GM21825 (cell line): Measurements from ENCODE around the gene SIAE.
A peak's percentile ranks its signal among the peaks of the same experiment; 100 is the strongest.

Experiments used
- ATAC-seq: cut with Tn5 transposase; IDR thresholded peaks from one replicate; pipeline ENCODE4 v1.9.1; 2021; ENCODE audit warnings: mild to moderate bottlenecking, moderate library complexity; ENCODE audit not compliant: unreplicated experiment

The SIAE gene

DNA sequence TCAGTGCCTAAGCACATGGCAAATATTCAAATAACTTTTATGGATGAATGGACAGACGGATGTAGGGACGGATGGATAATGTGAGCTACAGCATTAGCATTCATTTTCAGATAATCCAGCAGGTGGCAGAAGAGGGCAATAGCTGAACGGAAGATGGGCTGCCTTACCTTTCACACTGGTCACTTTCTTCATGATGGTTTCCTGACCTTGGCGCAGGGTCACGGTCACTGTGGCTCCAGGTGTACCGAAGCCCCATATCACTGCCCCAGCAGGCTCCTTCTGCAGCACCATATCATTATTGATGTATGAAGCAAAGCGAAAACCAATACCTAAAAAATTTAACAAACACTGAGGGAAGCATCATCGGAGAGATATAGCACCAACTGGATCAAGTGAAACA, 4.3 kb downstream of the SIAE start:
- peak; percentile 29 for ATAC-seq

DNA sequence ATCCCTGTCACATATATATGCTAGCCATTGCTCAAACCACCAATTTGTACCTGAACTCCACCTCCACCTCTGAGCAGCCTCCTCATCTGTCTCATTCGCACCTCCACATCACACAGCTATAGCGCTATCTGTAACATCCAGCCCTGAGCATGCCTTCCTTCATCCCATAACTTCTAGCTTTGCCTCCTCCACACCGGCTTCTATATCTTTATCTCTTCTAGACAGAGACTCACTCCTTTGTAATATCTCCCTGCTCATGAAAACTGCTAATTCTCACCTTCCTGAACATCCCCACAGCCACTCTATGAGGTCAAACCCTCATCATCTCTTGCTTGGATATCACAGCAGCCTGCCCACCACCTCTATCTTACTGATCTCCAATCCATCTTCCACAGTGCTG, 5.9 kb downstream of the SIAE start:
- no peak for ATAC-seq

DNA sequence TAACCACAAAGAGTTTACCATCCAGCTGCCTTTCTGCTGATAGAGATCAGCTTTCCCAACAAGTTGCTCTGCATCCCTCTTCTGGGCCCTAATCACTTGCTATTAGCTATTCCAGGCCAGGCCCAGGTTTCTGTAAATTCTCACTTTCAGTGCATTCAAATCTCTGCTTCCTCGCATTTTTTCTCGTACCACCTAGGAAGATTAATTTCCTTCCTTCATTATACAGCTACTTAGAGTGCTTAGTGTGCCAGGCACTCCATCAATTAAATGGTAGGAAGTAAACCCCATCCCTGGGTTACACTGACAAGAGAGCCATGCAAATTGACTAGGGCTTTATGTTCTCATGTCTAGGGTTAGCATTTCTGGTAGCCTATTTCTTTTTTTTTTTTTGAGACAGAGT, 9.7 kb downstream of the SIAE start:
- no peak for ATAC-seq

DNA sequence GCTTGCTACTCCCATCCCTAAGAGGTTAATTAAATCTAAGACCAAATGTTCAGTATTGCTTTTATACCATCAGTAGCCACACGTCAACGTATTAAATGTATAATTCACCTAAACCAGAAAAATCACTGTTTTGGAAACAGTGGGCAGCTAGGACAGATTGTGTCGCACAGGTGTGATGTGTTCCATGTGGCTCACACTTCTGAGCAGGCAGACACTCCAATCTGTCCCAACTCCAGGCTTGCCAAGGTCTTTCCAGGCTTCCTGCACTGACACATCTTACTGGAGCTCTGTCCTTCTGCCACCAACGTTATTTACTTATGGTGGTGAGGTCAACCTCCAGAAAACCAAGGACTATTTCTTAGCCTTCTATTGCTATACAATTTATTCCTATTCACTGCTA, 11.4 kb downstream of the SIAE start:
- no peak for ATAC-seq

DNA sequence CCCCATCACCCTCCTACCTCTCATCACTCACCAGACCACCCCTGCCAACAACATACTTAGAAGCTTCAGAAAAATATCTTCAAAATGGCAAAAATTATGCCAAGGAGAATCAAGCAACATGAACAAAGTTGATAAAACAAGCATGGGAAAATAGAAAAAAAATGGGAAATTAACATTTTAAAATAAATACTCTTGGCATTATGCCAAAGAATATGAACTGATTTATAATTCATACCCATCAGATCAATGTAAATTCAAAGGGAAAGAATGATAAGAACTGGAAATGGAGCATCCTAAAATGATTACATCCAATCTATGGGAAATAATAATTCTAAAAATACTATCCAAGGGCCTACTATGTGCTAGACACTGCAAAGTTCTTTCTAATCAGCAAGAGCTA, 12.0 kb downstream of the SIAE start:
- ATAC-seq, result no peak

DNA sequence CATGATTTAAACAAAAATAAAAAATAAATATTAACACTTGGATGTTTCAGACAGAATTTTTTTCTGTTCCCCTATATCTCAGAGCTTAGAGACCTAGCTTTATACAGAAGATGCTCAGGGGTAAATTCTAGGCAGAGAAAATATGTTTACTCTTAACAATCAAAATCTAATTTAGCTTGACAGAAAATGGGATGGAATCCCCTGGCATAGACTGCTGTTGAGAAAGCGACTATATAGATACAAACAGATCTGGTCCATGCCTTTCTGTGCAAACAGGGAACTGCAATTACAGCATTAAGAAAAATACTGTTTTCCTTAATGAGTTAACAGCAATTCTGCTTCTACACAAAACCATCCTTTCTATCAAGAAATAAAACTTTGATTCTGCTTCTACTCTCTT, 14.6 kb downstream of the SIAE start:
- no peak for ATAC-seq

DNA sequence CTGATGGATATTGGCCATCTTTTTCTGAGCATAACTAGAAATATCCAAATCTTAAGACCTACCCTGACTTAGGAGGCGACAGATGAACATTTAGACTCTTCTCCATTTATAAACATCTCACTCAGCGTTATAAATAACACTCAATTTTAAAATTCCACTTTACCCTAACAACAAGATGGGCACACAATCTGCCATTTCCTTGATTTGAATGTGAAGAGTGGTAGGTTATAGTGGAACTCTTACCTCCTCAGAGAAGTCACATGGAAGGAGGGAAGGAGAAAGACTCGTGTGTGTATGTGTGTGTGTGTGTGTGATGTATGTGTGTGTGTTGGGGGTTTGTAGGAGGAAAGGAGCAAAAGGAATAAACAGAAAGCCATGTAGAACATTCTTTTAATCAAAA, 15.0 kb downstream of the SIAE start:
- ATAC-seq, result no peak

DNA sequence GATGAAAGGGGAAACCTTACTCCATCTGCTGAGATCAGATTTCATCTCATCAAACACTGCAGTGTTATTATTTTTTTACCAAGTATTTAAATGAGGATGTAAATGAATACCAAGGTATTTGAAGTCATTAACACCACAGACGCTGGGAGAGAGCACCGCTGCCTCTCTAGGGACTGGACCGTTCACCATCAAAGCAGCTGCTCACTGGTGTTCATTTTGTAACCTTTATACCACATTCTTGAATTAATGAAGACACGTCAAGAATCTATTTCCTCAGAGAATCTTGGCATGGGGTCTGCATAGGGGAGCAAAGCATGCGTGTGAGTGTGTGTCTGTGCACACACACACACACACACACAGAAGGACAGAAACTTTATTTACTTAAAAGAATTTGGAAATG, 15.6 kb downstream of the SIAE start:
- no peak for ATAC-seq

DNA sequence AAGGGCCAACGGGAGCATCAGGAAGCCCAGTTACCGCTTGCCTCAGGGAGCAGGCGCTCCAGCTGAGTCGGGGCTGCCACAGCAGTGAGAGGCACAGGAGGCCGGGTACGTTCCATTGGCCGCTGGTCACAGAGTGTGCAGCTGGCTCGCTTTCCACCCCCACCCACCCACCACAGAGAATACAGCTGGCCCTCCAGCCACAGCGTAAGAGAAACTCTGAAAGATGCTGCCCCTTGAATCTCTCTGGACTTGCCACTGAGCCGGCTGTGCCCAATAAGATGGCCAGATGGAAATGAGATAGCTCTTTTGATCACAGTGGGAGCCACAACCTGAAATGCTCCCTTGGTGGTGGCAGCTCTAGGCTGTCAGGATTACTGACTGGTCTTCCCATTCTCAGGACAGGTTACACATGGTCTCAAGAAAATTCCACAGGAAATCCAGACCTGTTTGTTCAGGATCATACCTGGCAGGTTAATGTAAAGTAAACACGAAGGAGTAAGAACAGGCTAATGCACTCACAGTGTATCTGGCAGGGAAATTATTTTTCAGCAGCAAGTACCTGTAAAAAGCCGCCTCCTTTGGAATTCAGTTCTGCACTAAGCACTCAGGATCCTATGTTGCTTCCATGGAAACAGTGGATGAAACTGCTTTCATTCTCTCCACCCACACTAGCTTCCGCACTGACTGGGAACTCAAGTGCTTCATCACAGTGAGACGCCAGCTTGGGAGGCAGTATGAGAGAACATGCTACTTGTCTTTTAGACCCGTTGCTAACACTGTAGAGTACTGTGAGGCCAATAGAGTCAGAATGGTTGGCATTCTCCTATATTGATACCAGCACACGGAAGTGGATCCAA, 16.5 kb downstream of the SIAE start:
- no peak for ATAC-seq

DNA sequence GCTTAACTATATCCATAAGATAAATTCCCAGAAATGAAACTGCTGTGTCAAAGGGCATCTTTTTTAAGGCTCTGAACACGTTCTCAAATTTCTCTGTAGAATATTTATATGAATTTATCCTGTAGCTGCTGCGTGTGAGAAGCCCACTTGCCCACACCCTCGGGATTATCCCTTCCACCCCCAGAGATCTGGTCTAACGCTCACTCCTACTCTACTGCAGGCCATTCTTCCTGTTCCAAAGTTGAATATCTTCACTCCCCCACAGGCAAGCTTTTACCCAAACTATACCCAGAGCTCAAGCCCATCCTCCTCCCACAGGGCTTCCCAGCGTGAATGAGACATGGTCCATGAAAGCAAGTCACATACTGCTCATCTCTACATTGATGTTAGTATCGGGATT, 24.9 kb downstream of the SIAE start:
- ATAC-seq, result no peak

DNA sequence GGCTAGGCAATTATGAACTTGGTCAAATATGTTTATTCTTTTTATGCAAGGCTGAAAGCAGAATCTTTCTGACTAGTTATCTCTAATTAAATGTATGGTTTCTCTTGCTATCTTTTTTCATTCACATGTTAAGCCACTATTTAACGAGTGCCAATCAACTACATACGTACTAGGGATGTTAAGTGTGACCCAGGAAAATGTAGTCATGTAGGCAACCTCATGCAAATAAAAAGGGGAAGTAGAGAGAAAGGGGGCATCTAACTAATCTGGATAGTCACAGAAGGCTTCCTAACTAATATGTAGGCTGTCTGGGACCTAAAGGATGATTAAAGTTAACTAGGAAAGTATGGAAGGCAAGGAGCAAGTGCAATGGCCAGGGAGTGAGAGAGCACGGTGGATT, 27.4 kb downstream of the SIAE start:
- no peak for ATAC-seq

DNA sequence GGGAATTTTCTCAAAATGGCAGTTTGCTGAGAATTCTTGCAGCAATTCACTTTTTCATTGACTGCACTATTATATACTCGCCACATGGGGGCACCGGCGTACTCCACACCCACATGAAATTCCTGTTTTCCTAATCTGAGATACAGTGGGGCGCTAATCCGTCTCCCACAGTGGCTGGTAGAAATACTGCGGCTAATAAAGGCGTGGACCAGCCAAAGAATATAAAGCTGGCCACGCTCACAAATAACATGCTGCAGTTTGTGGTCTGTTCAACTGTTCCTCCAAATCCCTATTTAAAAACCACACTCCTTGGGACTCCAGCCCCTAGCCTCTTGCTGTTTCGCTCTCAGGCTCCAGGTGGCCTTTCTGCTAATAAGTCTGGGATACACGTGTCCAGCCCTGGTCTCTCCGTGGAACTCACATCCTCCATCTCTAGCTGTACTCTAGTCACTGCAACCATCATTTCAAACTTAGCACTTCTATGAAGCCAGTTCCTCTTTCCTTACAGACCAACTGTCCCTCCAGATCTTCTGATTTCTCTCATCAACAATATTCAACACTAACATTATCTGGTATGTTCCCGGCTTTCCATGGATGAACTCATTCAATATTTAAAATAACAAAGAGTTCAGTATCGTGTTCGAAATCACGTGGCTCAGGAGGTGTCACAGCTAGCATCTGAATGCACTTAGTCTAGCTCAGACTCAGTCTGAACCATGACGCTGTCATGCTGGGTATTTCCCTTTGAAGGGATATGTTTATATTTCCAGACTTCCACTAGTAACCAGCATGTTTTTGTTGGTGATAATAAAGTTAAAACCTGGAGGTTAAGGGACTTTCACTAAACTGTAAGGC, 28.9 kb downstream of the SIAE start:
- peak; percentile 69 for ATAC-seq

DNA sequence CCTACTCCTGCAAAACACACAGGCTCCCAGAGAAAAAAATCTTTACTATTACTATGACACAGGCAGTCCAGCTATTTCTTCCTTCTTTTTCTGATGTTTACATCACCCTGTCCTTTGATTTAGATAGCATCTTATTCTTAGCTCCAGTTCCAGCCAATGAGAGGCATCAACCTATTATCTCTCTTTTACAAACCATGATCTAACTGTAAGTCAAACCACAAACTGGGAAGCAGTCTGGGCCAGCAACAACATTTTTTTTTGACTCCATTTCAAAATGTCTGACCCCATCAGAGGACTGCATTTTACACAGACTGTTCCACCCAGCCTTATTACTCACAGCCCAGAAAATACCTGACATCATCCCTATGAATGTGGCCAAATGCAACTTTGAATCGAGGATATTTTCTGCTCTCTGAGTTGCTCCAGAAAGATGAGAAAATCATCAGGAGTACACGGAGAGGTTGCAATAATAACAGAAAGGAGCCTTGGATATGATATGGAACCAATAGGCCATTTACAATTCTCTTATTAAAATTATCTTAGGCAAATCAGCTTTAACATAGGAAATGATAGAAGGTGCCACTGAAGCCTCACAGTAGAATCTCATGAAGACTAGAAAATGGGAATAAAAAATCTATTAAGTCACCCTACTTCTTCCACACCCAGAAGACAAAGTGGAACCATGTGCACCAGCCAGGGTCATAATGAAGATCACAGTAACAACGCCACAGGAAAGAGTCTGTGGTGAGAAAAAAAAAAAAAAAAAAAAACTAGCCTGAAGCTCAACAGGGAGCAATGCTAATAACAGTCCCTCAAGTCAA, 29.7 kb downstream of the SIAE start:
- ATAC-seq, result no peak

DNA sequence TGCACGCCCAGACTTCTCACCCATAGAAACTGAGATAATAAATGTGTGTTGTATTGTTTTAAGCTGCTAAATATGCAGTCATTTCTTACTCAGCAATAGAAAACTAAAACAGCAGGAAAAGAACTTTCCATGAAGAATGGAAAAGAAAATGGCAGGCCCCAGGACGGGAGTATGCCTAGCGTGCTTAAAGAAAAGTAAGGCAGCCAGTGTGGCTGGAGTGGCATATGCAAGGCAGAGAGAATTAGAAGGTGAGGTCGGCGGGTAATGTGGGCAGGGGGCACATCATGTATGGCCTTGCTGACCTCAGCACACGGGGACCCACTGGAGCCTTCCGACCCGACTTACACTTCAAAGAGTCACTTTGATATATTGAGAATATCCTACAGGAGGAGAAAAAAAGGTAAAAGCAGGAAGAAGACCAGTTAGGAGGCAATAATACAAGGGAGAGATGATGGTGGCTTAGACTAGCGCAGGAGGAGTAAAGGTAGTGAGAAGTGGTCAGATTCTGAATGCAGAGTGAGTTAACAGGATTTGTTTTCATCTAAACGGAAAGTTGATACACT, 30.4 kb downstream of the SIAE start:
- ATAC-seq, result no peak

DNA sequence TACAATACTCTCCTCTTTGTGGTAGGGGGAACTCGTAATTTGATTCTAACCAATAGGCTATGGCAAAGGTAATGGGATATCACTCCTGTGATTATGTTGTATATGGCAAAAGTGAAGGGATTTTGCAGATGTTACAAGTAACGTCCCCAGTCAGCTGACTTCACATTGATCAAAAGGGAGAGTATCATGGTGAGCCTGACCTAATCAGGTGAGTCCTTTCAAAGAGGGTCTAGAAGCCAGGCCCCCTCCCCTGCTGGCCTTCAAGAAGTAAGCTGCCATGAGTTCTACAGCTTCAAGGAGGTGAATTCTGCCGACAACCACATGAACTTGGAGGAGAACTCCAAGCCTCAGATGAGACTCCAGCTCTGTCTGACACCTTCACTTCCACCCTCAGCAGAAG, 30.9 kb downstream of the SIAE start:
- ATAC-seq, result no peak

DNA sequence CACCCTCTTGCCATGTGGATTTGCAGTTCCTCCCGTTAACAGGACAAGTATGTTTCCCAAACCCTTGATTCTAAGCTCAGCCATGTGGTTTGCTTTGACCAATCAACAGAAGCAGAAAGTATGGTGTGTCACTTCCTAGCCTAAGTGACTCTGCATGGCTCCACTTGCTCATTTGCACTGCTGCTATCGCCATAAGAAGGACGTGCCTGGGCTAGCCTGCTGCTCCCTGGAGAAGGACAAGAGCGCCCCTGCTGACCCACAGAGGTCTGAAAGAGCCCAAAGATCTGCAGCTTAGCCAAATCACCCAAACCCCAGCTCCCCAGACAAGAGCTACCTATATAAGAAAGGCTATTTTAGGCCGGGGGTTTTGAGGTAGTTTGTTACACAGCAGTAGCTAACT, 32.9 kb downstream of the SIAE start:
- ATAC-seq, result no peak

DNA sequence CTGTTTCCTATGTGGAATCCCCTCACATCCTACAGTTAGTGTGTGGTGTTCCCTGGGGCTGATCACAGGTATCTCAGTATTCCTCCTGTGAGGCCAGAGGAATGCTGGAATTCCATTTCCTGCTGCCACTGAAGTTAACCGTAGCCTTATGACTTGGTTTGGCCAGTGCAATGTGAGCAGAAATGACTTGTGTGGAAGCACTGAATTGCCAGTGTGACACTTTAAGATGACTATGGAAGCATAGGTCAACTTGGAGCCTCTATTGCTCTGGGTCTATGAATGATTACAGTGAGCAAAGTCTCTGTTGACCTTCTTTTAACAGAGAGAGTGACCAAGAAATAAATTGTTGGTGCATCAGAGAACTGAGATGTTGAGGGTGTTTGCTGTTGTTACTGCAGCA, 34.4 kb downstream of the SIAE start:
- no peak for ATAC-seq

DNA sequence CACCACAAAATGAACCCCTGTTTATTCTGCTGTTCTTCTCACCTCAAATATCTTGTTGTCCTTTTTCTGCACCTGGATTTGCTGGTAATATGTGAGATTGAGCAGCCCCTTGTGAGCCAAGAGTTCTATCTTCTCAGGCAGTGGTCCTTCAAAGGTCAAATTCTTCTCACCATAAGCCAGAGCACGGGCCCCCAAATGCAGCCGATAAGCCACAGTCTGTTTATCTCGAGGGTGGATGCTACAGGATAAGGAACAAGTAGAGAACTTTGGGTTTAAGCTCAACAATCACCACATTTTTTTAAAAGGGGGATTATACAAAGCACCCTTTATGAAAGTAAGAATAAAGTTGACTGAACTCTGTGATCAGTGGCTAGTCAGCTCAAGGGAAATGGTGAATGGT, 35.0 kb downstream of the SIAE start:
- ATAC-seq, result no peak

DNA sequence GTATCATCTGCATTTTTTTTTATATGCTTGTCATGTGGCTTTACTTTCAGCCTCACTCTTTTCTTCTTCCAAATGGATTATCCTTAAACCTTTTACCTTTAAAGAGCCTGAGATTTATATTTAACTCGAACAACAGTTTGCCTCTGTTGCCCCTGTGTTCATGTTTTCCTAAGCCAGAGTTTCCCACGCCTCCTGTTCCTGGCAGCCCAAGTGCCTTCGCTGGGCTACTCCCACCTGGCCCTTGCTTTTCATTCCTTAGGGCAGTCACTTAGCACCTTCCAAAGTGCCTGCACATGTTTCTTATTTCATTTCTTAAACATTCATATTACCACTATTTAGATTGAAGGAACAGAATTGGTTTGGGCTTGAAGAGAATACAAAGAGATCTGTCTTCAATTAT, 37.6 kb downstream of the SIAE start:
- ATAC-seq, result no peak

DNA sequence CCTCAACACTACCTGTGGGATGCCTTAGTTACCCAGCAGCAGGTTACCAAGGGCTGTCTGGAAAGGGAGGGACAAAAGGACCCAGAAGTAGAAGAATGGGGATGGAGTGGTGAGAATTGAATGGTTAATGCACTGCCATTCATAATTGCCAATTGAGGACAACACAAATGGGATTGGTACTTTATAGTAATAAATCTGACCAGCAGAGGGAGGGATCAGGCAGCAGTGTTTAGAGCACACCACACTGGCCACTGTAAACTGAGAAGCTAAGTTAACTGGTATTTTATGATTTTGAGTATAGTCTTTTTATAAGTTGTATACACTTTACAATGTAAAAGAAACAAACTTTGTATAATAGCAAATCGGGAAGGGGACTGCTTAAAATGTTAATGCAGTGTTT, 40.2 kb downstream of the SIAE start:
- ATAC-seq, result no peak

DNA sequence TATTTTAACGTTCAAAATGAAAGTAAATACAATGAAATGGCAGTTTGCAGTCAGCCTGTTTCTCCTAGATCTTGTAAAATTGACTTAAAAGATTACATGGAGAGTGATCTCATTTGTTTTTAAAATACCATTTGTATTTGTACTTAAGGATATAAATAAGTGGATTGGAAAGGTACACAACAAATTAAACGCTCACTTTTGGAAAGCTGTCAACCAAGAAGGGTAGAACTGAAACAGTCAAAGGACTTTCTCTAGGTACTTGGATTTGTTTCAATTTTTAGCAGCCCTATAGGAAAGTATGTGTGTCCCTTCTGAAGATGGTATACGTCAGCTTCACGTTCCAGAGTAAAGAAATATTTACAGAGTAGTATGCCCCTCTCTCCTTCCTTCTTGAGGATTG, 43.6 kb downstream of the SIAE start:
- ATAC-seq, result no peak
